Measurements from ENCODE around the gene KDR. TPM values are rescaled to one million over a fixed set of nuclear protein-coding genes. Genes with fewer than 3 reads are reported as not detected.

The KDR gene
- total RNA-seq, 4 donors from 2014 or later, result 7.4 to 14.8 (median 10.6) TPM

DNA sequence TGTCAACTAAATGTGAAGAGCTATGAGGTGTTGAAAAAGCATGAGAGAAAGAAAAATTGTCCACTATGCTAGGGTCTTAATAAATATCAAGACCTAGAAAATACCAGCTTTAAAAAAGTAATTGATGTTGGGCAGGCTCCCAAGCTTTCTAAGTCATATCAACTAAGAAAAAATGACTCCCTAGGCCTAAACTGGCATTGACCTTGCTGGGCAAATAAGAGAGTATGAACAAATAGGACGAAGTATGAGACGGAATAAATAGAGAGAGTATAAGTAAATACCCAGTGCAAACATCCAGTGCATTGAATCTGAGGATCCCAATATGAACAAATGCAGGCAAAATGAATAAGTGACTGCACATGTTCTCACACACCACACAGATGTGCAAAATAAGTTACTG, 3.2 kb downstream of the KDR start:
- in situ Hi-C loops (cut with MboI; ENCODE audit: low sequenced_read_pairs in 4 of 4) (no loop called here), intact Hi-C loops (cut with DNase I; ENCODE audit: low total_unique reads) (no loop called here)
- TF ChIP-seq, protein P1, sequence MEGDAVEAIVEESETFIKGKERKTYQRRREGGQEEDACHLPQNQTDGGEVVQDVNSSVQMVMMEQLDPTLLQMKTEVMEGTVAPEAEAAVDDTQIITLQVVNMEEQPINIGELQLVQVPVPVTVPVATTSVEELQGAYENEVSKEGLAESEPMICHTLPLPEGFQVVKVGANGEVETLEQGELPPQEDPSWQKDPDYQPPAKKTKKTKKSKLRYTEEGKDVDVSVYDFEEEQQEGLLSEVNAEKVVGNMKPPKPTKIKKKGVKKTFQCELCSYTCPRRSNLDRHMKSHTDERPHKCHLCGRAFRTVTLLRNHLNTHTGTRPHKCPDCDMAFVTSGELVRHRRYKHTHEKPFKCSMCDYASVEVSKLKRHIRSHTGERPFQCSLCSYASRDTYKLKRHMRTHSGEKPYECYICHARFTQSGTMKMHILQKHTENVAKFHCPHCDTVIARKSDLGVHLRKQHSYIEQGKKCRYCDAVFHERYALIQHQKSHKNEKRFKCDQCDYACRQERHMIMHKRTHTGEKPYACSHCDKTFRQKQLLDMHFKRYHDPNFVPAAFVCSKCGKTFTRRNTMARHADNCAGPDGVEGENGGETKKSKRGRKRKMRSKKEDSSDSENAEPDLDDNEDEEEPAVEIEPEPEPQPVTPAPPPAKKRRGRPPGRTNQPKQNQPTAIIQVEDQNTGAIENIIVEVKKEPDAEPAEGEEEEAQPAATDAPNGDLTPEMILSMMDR (IDR thresholded peaks at IDR 0.05 in 4 of 5, conservative IDR thresholded peaks at IDR 0.05 in 1 of 5), result no peak
- TF ChIP-seq POLR2A (IDR thresholded peaks at IDR 0.05), result no peak
- peak overlapping the region in 3 of 4 donors; percentile 7 to 68 (median 50) for H3K27ac ChIP-seq
- ATAC-seq (no peak), DNase-seq (no peak)
- peaks cover 0 to 10% (median 4%) of the 10 kb centered on the region in 3 donors for H3K27me3 ChIP-seq
- H3K4me1 ChIP-seq, result no peaks in the 10 kb centered on the region
- H3K36me3 ChIP-seq, result no peaks in the 10 kb centered on the region
- peak overlapping the region in 1 of 4 donors; percentile 66 for H3K4me3 ChIP-seq
- H3K9me3 ChIP-seq, result no peaks in the 10 kb centered on the region

DNA sequence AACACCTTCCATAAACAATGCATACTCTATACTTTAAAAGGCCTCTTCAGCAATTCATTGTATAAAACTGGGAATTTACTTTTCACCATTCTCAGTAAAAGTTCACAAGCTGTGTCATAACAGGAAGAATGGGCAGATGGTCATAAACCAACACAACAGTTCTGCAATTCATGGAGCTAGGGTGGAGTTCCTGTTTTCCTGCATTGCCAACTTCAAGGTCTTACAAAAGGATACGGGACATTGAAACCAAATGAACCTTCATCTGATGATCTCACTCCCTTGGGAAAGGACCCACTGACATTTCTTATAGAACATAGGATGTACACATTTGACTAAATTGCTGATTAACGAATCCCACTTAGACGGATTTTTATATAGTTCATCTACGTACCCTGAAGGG, 4.1 kb downstream of the KDR start:
- peak overlapping the region in 1 of 4 donors; percentile 66 for H3K4me3 ChIP-seq
- H3K9me3 ChIP-seq, result no peaks in the 10 kb centered on the region
- H3K27ac ChIP-seq, result peak overlapping the region; percentile 7 to 68 (median 30)
- in situ Hi-C loops (cut with MboI; ENCODE audit: low sequenced_read_pairs in 4 of 4), result no loop called here
- no peak for ATAC-seq
- TF ChIP-seq, protein P1 (IDR thresholded peaks at IDR 0.05 in 4 of 5, conservative IDR thresholded peaks at IDR 0.05 in 1 of 5), result no peak
- no peak for TF ChIP-seq POLR2A (IDR thresholded peaks at IDR 0.05)
- H3K36me3 ChIP-seq, result no peaks in the 10 kb centered on the region
- peaks cover 0 to 10% (median 4%) of the 10 kb centered on the region in 3 donors for H3K27me3 ChIP-seq
- intact Hi-C loops (cut with DNase I; ENCODE audit: low total_unique reads), result no loop called here
- no peaks in the 10 kb centered on the region for H3K4me1 ChIP-seq
- no peak for DNase-seq

DNA sequence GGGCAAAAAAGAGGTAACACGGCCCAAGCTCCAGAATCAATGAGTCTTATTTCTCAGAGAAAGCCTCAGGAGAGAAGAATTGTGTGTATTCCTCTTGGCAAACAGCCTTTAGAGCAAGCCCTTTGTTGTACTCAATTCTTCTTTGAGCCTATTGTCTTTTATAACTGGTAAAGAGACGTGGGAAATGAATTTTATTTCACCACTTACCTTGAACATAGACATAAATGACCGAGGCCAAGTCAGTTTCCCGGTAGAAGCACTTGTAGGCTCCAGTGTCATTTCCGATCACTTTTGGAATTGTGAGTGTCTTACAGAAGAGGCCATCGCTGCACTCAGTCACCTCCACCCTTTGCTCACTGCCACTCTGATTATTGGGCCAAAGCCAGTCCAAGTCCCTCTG, 7.0 kb downstream of the KDR start:
- intact Hi-C loops (cut with DNase I; ENCODE audit: low total_unique reads), result no loop called here
- no peaks in the 10 kb centered on the region for H3K27me3 ChIP-seq
- peak overlapping the region in 3 of 4 donors; percentile 28 to 49 (median 35) for H3K27ac ChIP-seq
- DNase-seq, result no peak
- in situ Hi-C loops (cut with MboI; ENCODE audit: low sequenced_read_pairs in 4 of 4), result no loop called here
- no peak overlapping the region for H3K4me3 ChIP-seq
- ATAC-seq, result peak in 1 of 2 donors; percentile 30
- no peaks in the 10 kb centered on the region for H3K9me3 ChIP-seq
- no peaks in the 10 kb centered on the region for H3K4me1 ChIP-seq
- no peaks in the 10 kb centered on the region for H3K36me3 ChIP-seq
- TF ChIP-seq, protein P1 (IDR thresholded peaks at IDR 0.05 in 4 of 5, conservative IDR thresholded peaks at IDR 0.05 in 1 of 5), result no peak
- no peak for TF ChIP-seq POLR2A (IDR thresholded peaks at IDR 0.05)

DNA sequence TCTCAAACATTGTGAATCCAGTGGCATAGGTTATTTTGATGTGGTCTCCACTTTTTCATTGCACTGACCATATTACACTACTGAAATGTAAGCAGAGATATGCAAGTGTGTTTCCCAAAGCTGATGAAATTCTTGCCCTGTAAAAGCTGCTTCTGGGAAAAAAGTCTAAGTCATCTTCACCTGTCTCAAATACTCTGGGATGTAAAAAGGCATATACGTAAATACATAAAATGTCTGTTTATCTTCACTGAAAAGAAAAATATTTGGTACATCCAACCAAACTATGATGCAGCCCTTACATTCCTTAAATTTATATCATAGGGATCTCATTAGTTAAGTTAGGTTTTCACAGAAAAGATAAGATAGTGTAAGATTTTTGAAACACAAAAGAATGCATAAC, 7.9 kb downstream of the KDR start:
- DNase-seq, result no peak
- Histone ChIP-seq H3K27ac (no peak overlapping the region), H3K9me3 (no peaks in the 10 kb centered on the region), H3K36me3 (no peaks in the 10 kb centered on the region), H3K4me3 (no peak overlapping the region), H3K4me1 (no peaks in the 10 kb centered on the region), H3K27me3 (no peaks in the 10 kb centered on the region)
- in situ Hi-C loops (cut with MboI; ENCODE audit: low sequenced_read_pairs in 4 of 4), result no loop called here
- TF ChIP-seq, protein P1 (IDR thresholded peaks at IDR 0.05 in 4 of 5, conservative IDR thresholded peaks at IDR 0.05 in 1 of 5), result no peak
- no peak for TF ChIP-seq POLR2A (IDR thresholded peaks at IDR 0.05)
- intact Hi-C loops (cut with DNase I; ENCODE audit: low total_unique reads), result no loop called here
- no peak for ATAC-seq

DNA sequence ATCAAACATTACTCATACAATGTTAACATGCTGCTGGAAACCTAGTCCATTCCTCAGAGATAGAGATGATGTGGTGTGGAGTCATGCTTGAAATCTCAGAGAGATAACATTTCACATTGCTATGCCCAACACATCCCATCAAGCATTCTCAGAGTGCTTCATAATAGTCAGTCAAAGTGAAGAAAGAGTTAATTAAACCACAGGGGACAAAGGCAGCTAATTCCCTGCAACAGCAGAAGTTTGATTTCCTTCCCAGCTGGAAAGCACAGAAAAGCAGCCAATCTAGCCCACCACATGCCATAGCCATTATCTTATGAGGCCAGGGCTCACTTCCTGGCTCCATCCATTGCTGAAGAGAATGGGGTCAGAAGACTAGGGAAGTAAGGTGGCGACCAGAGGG, 8.9 kb downstream of the KDR start:
- TF ChIP-seq, protein P1 (IDR thresholded peaks at IDR 0.05 in 4 of 5, conservative IDR thresholded peaks at IDR 0.05 in 1 of 5), result no peak
- no peak for TF ChIP-seq POLR2A (IDR thresholded peaks at IDR 0.05)
- in situ Hi-C loops (cut with MboI; ENCODE audit: low sequenced_read_pairs in 4 of 4) (no loop called here), intact Hi-C loops (cut with DNase I; ENCODE audit: low total_unique reads) (no loop called here)
- DNase-seq (no peak), ATAC-seq (no peak)
- Histone ChIP-seq H3K36me3 (no peaks in the 10 kb centered on the region), H3K4me1 (no peaks in the 10 kb centered on the region), H3K9me3 (no peaks in the 10 kb centered on the region), H3K4me3 (no peak overlapping the region), H3K27ac (no peak overlapping the region), H3K27me3 (no peaks in the 10 kb centered on the region)

Data from gastrocnemius medialis (tissue), 4 donors.